NCI-H187 (cell line): ENCODE data around the gene BTBD2.
"Not testable (repeated sequence)": the region's sequence is repeated elsewhere in the genome, so short reads cannot be mapped to it uniquely, and the experiment has no call there.

ENCODE experiments used
- DNase-seq, 2 experiments: peaks; one replicate each; lab custom pipeline; 2025; lab: John Stamatoyannopoulos, UW

Gene BTBD2

DNA sequence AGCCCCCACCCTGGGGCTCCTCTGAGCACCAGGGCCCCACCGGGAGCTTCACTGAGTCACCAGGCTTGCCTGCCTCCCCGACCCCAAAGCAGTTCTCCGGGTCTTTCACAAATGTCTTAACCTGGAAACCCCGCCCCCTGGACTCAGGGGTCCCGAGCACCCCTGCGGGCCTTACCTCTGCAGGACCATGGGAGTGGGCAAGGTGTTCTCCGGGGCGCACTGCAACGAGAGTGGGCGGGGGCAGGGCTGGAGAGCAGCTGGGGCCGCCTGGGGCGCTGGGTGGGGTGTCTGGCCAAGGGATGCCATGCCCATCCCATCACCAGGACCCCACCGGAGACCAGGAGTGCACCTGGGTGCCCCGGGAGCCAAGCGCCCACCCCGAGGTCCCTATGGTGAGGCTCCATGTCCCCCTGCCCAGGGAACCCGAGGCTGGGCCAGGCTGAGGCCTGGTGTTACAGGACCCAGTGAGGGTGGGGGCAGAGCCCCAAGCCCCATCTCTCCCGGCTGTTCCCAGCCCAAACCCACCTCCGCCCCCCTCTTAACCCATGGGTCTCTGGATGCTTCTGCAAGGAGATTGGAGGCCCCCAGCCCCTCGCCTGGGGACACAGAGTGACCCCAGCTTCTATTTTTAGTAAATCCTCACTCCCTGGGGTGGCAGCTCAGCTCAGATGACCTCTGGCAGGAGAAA lies 24.6 kb upstream of the BTBD2 start:
- no peak for DNase-seq

DNA sequence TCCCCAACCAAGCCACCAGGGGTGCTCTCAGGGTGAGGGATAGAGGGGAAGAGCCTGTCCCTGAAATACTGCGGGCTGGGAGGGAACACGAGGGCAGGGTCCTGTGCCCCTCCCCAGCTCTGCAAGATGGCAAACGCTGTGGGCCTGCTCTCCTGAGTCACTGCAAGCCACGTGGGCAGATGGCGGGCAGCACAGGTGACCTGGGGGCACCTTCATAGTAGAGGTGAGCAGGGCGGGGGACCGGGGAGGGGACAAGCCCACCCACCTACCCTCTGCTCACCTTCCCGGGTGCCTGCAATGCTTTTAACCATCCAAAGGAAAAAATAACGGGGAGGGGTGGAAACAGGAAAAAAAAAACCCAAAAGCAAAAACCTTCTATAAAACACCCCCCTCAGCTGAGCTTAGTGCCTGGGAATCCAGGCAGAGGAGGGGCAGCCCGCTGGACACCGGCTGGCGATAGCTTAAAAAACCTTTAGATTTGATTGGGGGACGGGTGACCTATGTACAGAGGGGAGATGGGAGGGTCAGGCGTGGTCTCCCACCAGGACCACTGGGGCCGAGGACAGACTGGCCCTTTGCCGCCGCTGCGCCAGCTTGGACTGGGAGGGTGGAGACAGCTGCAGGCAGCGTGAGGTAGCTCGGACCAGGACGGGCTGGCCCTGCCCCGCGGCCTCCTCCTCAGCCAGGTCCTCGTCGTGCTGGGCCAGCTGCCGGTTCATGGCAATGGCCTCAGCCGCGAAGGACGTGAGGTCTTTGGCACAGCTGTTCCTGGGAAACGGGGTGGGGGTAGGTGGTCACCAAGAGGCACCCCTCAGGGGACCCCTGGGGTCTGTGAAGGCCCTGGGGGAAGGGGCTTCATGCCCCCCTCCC lies 23.8 kb upstream of the BTBD2 start:
- DNase-seq: no peak

DNA sequence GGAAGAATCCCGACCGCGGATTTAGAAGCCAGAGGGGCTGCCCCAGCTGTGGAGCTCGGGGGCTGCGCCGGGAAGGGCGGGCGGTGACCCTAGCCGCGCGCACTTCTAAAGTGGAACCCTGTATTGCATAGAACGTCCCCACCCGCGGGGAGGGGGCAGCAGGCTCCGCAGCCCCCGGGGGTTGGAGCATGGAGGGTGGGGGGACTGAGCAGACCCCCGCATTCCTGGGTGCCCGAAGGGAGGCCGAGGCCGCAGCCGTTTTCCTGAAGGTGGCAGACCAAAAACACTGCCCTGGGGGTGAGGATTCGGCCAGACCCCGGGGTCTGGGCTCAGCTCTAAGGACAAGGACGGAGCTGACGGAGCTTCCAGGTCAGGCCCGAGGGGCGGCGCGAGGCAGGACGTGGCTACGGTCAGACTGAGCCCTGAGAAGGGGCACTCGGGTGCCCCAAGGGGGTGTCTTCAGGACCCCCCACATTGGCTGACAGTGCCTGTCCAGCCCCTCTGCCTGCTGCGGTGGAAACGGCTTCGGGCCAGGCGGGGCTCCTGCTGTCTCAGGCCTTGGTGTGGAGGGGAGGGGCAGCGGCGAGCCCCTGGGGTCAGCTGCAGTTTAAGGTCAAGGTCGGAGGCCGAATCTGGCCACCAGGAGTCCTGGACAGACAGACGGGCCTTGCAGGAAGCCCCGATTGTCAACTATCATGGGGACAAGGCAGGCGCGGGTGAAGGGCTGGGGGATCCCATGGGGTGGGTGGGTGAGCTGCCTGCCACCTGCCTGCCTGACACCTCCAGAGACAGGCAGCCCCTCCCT lies 23.0 kb upstream of the BTBD2 start:
- no peak for DNase-seq

DNA sequence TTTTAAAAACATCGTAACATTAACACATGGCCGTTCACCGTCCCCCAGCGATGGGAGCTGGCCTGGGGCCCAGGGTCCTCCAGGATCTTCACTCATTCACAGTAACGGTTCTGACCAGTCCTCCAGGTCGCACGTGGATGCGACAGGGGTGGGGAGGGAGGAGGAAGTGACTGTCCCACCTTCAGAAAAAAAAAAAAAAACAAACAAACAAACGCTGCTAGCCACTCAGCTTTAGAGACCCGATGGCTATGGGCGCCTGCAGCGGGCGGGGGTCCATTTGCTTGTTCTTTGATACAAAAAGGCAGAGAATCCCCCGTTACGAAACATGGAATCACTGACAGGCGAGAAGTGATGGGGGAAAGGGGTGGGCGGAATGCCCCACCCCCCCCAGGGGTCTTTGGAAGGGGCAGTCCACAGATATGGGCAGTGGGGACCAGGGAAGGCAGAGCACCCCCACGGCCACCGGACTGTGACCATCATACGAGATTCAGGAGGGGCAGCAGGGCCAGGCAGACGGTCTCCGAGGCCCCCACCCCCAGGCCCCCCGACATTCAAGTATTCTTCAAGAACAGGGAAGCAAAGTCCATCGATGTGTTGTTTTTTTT lies 22.2 kb upstream of the BTBD2 start:
- DNase-seq: no peak

DNA sequence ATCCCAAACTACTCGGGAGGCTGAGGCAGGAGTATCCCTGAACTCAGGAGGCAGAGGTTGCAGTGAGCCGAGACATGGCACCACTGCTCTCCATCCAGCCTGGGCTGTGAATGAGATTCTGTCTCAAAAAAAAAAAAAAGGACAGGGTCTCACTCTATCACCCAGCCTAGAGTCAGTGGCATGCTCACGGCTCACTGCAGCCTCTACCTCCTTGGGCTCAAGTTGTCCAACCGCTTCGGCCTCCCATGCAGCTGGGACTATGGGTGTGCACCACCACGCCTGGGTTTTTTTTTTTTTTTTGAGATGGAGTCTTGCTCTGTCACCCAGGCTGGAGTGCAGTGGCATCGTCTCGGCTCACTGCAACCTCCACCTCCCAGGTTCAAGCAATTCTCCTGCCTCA lies 20.9 kb upstream of the BTBD2 start:
- DNase-seq: no peak

DNA sequence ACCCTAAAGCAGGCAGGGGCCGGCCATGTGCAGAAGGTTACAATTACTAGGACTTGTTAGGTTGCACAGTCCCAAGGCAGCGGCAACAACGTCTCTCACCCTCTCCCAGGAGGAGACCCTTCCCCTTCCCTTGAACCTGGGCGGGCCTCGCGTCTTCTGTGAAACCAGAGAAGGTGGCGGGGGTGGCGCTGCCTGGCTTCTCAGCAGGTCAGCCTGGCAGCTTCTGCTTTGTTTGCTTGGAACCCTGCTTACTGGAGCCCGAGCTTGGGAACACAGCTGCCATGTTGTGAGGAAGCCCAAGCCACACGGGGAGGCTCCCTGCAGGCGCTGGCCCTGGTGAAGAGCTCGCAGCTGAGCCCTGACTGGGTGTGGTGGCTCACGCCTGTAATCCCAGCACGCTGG lies 20.1 kb upstream of the BTBD2 start:
- no peak for DNase-seq

DNA sequence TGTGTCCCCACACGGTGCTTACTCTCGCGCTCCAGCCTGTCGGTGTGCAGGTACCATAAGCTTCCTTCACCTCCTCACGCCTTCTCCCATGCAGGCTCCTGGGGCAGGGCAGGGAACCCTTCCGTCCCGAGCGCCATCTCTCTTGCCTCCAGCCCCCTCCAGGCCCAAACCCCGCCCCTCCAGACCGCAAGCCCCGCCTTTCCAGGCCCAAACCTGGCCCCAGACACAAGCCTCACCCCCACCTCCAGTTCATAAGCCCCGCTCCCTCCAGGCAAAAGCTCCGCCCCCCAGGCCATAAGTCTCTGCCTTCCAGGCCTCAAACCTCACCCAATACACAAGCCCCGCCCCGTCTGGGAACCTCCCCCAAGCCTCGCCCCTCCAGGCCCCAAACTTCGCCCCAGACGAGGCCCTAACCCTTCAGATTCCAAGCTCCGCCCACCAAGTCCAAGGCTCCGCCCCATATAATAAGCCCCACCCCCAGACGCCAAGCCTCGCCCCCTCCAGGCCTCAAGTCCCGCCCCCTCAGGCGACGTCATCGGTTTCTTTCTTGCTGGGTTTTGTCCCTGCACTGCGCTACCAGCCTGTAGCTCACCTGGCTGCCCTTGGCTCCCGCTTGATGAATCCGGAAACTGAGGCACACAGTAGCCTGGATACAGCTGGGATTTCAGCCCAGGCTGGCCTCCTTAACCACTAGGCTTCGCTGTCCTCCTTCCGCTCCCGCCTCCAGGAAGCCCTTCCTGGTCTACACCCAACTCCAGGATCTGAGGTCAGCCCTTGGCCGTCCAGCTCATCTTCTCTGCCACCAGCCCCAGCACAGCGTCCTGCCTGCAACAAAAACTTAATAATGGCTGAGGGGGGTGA lies 19.4 kb upstream of the BTBD2 start:
- DNase-seq: no peak

DNA sequence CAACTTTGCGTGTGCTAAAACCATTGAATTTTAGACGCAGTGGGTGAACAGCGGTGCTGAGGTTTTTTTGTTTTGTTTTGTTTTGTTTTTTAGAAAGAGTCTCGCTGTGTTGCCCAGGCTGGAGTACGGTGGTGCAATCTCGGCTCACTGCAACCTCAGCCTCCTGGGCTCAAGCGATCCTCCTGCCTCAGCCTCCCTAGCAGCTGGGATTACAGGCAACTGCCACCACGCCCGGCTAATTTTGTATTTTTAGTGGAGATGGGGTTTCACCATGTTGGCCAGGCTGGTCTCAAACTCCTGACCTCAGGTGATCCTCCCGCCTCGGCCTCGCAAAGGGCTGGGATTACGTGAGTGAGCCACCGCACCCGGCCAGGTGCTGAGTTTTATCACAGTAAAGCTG lies 18.7 kb upstream of the BTBD2 start:
- not testable (repeated sequence) for DNase-seq

DNA sequence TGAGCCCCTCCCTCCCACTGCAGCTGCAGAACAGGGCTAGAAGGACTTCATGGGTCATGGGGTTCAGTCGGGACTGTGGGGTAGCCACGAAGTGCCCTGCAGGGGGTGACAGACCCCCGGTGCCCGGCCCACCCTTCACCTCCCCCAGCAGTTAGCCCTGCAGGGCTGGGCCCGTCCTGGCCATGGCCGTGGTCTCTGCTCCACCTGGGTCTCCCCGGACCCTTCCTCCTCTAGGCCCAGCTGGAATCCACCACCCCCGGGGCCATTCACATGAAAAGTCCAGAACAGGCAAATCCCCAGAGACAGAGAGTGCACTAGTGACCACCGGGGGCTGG lies 18.3 kb upstream of the BTBD2 start:
- no peak for DNase-seq

DNA sequence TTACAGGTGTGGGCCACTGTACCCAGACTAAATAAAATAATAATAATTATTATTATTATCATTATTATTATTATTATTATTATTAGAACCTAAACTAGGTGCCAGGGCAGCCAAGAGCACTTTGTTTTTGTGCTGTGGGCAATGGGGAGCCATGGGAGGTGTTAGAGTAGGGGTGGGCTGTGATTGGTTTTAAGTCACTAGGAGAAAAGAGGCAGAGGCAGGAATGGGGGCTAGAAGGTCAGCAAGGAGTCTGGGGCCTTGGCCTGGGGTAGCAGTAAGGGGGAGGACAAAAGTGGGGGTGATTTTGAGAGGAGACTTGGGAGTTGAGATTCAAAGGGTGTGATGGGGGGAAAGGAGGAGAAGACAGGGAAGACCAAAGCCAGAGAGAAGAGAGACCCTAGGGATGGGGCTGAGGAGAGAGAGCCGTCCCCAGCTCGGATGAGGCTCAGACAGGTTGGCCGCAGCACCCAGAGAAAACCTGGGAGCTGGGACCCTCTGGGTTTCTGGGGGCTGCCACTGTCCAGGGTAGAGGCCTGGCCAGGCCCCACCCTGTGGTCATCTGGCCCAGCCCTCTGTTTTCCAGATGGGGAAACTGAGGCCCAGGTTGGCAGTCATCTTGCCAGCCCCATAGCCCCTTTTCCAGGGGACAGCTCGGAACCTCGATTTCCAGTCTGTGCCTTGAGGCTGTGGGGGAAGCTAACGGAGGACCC lies 17.8 kb upstream of the BTBD2 start:
- DNase-seq: no peak

DNA sequence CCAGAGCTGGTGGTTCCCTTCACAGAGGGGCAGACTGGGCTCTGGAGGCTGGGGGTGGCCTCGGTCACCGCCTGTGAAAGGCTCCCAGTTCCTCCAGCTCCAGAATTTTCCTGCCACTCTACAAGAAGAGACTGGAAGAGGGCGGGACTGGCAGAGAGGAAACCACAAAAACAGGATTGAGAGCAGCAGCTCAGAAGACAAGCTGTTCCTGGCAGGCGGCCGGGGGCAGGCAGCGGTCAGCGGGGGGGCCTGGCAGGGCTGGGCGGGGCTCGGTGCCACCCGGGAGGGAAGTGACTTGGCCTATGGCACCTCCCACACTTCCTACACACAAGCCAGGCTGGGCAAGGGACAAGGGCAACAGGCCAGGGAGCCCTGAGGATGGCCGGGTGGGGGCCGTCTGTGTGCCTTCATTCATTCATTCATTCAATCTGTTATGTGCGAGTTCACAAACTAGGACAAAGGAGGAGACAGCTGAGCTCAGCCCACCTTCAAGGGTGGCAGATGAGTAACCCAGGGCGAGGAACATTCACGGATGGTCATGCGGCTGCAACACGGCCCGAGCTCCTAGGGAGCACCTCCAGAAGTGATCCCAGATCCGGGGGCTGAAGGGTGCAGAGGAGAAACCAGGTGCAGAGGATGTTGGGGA lies 16.9 kb upstream of the BTBD2 start:
- peak; percentile 60 to 82 for DNase-seq

DNA sequence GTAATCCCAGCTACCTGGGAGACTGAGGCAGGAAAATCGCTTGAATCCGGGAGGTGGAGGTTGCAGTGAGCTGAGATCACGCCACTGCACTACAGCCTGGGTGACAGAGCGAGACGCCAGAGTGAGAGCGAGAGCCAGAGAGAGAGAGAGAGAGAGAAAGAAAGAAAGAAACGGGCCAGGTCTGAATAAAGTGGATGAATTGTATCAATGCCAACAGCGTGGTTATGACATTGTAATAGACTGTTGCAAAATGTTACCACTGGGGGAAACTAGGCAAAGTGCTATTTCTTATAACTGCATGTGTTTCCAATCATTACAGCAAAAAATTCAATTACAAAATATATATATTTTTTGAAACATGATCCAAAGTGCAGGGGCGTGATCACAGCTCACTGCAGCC lies 11.8 kb upstream of the BTBD2 start:
- no peak for DNase-seq

DNA sequence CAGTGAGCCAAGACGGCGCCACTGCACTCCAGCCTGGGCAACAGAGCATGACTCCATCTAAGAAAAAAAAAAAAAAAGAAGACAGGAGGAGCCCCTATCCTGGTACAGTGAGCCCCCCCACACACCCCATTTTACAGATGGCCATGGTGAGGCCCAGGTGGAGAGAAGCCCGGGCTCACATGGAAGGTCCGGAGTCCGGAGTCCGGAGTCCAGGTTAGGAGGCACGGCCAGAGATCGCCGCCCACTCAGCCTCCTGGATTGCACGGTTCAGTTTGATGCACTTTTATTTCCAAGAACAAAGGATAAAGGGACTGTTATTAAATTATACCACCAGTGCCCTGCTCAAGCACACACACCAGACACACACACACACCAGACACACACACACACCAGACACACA lies 11.3 kb upstream of the BTBD2 start:
- DNase-seq: no peak

DNA sequence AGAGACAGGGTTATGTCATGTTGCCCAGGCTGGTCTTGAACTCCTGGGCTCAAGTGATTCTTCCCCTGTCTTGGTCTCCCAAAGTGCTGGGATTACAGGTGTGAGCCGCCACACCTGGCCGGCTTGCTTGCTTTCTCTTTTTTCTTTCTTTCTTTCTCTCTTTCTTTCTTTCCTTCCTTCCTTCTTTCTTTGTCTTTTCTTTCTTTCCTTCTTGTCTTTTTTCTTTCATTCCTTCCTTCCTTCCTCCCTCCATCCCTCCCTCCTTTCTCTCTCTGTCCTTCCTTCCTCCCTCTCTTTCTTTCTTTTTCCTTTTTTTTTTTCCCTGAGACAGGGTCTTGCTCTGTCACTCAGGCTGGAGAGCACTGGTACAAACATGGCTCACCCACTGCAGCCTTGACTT lies 6.8 kb upstream of the BTBD2 start:
- DNase-seq: no peak

DNA sequence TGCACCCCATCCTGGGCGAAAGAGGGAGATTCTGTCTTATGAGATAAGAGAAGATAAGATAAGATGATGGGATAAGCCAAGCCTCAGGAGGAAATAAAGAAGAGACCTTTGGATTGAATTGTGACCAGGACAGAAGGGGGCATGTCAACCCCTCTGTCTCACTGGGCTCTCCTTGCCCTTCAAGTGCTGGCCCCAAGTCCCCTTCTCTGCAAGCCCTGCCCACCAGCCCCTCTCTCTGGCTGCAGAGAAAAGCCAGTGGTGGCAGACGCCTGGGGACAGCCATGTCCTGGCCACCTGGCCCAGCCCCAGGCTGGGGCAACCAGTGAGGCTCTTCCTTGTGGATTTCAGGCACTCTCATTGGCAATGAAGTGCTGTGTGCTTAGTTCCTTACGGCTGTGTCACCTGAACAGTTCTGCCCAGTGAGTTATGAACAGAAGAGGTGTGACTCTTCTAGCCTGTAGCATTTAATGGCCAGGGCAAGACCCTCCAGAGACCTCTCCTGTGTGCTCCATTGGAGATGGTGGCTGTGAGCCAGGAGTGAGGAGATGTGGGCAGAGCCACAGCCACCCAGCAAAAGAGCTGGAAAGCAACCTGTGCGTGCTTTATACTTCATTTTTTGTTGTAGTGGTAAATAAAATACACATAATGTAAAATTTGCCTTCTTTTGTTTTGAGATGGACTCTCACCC lies 6.1 kb upstream of the BTBD2 start:
- no peak for DNase-seq

DNA sequence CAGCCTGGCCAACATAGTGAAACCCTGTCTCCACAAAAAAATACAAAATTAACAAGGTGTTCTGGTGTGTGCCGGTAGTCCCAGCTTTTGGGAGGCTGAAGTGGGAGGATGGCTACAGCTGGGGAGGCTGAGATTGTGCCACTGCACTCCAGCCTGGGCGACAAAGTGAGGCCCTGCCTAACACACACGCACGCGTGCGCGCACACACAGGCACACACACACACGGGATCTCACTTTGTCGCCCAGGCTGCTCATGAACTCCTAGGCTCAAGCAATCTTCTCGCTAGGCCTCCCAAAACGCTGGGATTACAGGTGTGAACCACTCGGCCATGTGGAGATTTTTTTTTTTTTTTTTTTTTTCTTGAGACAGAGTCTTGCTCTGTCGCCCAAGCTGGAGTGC lies 3.2 kb upstream of the BTBD2 start:
- DNase-seq: no peak

DNA sequence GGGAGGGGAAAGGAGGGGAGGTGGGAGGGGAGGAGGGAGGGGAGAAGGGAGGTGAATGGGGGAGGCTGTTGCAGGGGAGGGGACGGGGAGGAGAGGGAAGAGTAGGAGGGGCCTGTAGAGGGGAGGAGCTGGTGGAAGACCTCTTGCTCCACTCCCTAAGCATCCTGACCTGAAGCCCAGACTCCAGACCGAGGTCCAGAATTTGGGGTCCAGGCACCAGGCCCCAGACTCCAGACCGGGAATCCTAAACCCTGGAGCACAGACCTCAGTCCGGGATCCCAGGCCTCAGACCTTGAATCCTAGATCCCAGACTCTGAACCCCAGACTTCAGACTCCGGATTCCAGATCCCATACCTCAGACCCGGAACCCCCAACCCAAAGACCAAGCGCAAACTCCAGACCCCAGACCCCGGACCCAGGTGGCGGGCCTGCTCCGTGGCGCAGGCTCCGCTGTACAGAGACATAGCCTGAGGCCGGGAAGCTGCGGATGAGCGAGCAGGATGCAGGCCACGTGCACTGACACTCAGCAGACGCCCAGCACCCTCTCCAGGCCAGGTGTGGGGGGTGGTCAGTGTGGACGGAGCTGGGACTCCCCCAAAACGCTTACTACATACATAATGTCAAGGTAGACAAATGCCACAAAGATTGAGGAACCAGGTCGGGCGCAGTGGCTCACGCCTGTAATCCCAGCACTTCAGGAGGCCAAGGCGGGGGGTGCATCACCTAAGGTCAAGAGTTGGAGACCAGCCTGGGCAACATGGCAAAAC lies 710 bp upstream of the BTBD2 start:
- DNase-seq: peak; percentile 39 to 59

DNA sequence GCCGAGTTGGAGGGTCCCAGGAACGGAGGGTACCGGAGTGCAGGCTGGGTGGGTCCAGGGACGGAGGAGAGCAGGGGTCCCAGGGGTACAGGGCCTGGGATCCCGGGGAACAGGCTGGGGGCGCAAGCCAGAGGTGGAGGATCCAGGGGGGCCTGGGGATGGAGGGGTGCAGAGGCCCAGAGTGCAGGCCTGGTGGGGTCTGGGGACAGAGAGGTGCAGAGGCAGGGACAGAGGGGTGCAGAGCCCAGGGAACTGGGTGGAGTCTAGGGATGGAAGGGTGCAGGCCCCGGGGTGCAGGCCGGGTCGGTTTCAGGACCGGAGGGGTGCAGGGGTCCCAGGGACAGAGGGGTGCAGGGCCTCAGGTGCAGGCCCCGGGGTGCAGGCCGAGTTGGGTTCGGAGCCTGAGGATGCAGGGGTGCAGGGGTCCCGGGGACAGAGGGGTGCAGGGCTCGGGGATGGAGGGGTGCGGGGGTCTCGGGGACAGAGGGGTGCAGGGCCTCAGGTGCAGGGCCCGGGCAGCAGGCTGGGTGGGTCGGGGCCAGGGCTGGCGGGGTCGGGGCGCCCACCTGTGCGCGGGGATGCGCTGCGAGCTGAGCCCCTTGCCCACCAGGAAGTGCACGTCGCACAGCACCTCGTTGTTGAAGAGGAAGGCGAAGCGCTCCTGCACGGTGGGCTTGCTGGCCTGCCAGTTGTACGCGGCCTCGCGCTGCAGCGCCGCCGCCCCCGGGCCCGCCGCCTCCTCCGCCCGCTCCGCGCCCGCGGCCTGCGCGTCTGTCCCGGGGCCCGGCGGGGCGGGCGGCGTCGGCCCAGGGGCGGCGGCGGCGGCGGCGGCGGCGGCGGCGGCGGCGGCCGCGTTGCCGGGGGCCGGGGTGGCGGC lies 545 bp downstream of the BTBD2 start:
- DNase-seq: no peak
